Measurements from ENCODE around the gene C16orf92.

The C16orf92 gene

GRCh38 chr16:30069611-30070462 lies 46.8 kb downstream of the C16orf92 start:
- Histone ChIP-seq H3K27ac (ENCODE audit: low read length) (no peak overlapping the region), H3K4me1 (ENCODE audit: control insufficient read depth, insufficient read depth, low read length) (no peaks in the 10 kb centered on the region), H3K36me3 (ENCODE audit: control insufficient read depth, insufficient read depth, low read length) (peaks cover 39% of the 10 kb centered on the region), H3K27me3 (ENCODE audit: control insufficient read depth, insufficient read depth, low read length) (no peaks in the 10 kb centered on the region), H3K4me3 (ENCODE audit: low read length) (no peak overlapping the region), H3K9me3 (ENCODE audit: control insufficient read depth, insufficient read depth, low read length) (no peaks in the 10 kb centered on the region)
- no peak for DNase-seq (ENCODE audit: low read depth, low spot score)
- no CpG with 5 or more reads among the region's 31 CpGs for WGBS (ENCODE audit: insufficient coverage, insufficient read length)

DNA sequence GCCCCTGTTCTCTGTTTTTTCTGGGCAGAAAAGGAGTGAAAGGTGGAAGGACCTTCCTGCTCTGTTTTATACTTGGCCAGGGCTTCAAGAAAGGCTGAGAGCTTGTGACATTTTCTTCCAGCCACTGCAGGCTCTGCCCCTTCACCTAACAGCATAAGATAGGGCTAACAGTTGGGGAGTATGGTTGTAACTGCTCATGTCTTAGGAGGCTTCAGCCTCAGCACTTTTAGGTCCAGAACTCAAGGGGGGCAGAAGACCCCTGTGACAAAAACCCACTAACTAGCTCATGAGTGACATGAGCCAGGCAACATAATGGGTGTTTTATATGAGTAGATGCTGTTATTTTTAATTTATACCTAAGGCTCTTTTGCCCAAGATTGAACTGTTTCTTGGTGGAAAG lies 47.5 kb downstream of the C16orf92 start:
- H3K4me3 ChIP-seq (ENCODE audit: low read length): no peak overlapping the region
- DNase-seq (ENCODE audit: low read depth, low spot score): no peak
- H3K9me3 ChIP-seq (ENCODE audit: control insufficient read depth, insufficient read depth, low read length): no peaks in the 10 kb centered on the region
- no peaks in the 10 kb centered on the region for H3K4me1 ChIP-seq (ENCODE audit: control insufficient read depth, insufficient read depth, low read length)
- H3K27ac ChIP-seq (ENCODE audit: low read length): no peak overlapping the region
- H3K27me3 ChIP-seq (ENCODE audit: control insufficient read depth, insufficient read depth, low read length): no peaks in the 10 kb centered on the region
- peaks cover 39% of the 10 kb centered on the region for H3K36me3 ChIP-seq (ENCODE audit: control insufficient read depth, insufficient read depth, low read length)

Data from iPS DF 6.9 (cell line).